GM23338 (cell line): ENCODE measurements around the gene A3GALT2.

Source experiments
- CREB1 ChIP-seq: fragments of 250-450 bp; sonication (Bioruptor Pico); IDR thresholded peaks from 2 replicates; pipeline ENCODE4 v1.5.0; 2020; ENCODE audit warnings: low read depth, mild to moderate bottlenecking, moderate library complexity
- STAT1 ChIP-seq: IDR thresholded peaks from one replicate; pipeline ENCODE4 v1.6.1; 2016; ENCODE audit warnings: antibody characterized with exemption; ENCODE audit not compliant: unreplicated experiment
- TF ChIP-seq, protein P1 (sequence below), 2 experiments: fragments of 200-600 bp in 1 of 2; sonication (generic) in 1 of 2; conservative IDR thresholded peaks; 2 replicates each; pipeline versions ENCODE4 v1.5.1 to v1.6.1; 2016 to 2017; ENCODE audit warnings: antibody characterized with exemption in 2 of 2, low read depth in 2 of 2, mild to moderate bottlenecking in 2 of 2, moderate library complexity in 1 of 2

DNA sequence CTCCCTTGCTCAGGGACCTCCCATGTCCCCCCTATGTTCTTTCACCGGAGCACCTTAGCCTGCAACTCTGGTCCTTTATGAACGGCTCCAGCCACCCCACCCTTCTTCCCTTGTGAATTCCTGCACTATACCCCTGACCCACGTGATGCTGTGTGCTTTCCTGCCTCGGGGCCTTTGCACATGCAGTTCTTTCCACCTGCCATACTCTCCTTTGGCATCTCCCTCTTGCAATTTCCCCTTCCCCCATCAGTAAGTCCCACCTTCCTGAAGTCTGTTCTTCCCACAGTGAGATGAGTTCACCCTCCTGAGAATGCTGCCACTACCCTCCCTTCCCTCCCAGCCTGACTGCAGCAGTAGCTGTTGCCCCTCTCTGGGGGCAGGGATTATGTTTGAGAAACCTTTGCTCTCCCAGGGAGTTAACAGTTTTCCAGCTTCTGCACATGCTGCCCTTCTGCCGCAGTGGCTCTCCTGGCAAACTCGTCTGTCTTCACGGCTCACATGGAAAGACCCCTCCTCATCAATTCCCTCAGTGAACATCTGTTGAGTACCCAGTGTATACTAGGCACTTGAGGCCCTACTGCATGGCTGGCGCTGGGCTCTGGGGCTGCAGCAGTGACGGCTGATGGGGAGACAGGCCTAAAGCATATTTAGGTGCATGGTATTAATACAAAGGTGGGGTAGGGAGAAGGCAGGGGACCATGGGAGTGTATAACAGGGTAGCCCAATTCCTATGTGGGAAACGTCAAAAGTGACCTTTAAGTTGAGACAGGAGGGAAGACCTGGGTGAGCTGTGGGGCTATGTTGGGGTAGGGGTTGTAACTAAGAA is 54.9 kb downstream of the A3GALT2 start:
- TF ChIP-seq, protein P1, sequence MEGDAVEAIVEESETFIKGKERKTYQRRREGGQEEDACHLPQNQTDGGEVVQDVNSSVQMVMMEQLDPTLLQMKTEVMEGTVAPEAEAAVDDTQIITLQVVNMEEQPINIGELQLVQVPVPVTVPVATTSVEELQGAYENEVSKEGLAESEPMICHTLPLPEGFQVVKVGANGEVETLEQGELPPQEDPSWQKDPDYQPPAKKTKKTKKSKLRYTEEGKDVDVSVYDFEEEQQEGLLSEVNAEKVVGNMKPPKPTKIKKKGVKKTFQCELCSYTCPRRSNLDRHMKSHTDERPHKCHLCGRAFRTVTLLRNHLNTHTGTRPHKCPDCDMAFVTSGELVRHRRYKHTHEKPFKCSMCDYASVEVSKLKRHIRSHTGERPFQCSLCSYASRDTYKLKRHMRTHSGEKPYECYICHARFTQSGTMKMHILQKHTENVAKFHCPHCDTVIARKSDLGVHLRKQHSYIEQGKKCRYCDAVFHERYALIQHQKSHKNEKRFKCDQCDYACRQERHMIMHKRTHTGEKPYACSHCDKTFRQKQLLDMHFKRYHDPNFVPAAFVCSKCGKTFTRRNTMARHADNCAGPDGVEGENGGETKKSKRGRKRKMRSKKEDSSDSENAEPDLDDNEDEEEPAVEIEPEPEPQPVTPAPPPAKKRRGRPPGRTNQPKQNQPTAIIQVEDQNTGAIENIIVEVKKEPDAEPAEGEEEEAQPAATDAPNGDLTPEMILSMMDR (conservative IDR thresholded peaks at IDR 0.05; ENCODE audit: low read depth in 2 of 2): no peak
- TF ChIP-seq CREB1: no peak
- TF ChIP-seq STAT1: no peak
